Testis (tissue), 3 donors: ENCODE results near the gene SHQ1. TPM values are rescaled to one million over a fixed set of nuclear protein-coding genes. Genes with fewer than 3 reads are reported as not detected.

Source experiments
- DNase-seq: peaks from one replicate; pipeline ENCODE4 v3.0.0-alpha.2; 2019
- H3K27ac ChIP-seq, 2 donors: fragments of 200-600 bp; sonication (generic); one replicate each; pipeline ENCODE4 v1.5.1; 2019
- H3K27me3 ChIP-seq: fragments of 200-600 bp; sonication (generic); one replicate; pipeline ENCODE4 v1.5.1; 2019
- H3K36me3 ChIP-seq: fragments of 200-600 bp; sonication (generic); one replicate; pipeline ENCODE4 v1.5.1; 2017; ENCODE audit warnings: low read depth; ENCODE audit errors: missing control alignments
- H3K4me1 ChIP-seq: fragments of 200-600 bp; sonication (generic); one replicate; pipeline ENCODE4 v1.5.1; 2019
- H3K4me3 ChIP-seq, 2 donors: fragments of 200-600 bp; sonication (generic); one replicate each; pipeline ENCODE4 v1.5.1; 2017 to 2019
- H3K9me3 ChIP-seq: fragments of 200-600 bp; sonication (generic); one replicate; pipeline ENCODE4 v1.5.1; 2017
- CTCF ChIP-seq, 3 experiments: fragments of 450-650 bp in 2 of 3; fragments of 200-600 bp in 1 of 3; sonication (generic) in 1 of 3; IDR thresholded peaks; one replicate each; pipeline ENCODE4 v1.5.1; 2016 to 2019; ENCODE audit warnings: antibody characterized with exemption in 3 of 3, mild to moderate bottlenecking in 2 of 3, moderate library complexity in 1 of 3
- POLR2A ChIP-seq: fragments of 450-650 bp; IDR thresholded peaks from one replicate; pipeline ENCODE4 v1.6.1; 2017; ENCODE audit warnings: antibody characterized with exemption, mild to moderate bottlenecking, moderate library complexity
- WGBS, 2 donors: methylation state at CpG; one replicate each; pipeline ENCODE4 v1.1.5; 2018; 5-methylcytosine and 5-hydroxymethylcytosine counted together
- intact Hi-C: fragments of 100-400 bp; cut with DNase I; formaldehyde crosslinking; loops from one replicate; pipeline ENCODE4 v1.15.1; 2023; ENCODE audit warnings: low total_unique reads
- polyA plus RNA-seq: library from polyadenylated mRNA; stranded (reverse); fragments of 350-450 nt; fragmentation: Illumina TruSeq; extraction: RNeasy Lipid Tissue Mini Kit (QIAGEN cat#74804); gene quantifications from one replicate; pipeline ENCODE4 v1.2.3, GENCODE V29; 2014; ENCODE audit warnings: low read depth, low replicate concordance; ENCODE audit not compliant: insufficient read depth
- total RNA-seq, 2 donors: library from RNA; depleted of rRNA; stranded (reverse); fragments of >200 nt; gene quantifications; one replicate each; pipeline ENCODE4 v1.2.3, GENCODE V29; 2016

The SHQ1 gene
- total and polyA plus RNA-seq, 3 donors from 2014 or later = 20.1 to 26.9 (median 21.2) TPM

GRCh38 chr3:72798552-72799195, 49.6 kb downstream of the SHQ1 start:
- Histone ChIP-seq H3K36me3 (no peaks in the 10 kb centered on the region), H3K27ac (no peak overlapping the region), H3K27me3 (no peaks in the 10 kb centered on the region), H3K9me3 (no peaks in the 10 kb centered on the region), H3K4me3 (no peak overlapping the region), H3K4me1 (no peaks in the 10 kb centered on the region)
- intact Hi-C loops = no loop called here
- TF ChIP-seq POLR2A (no peak), CTCF (IDR thresholded peaks at IDR 0.05) (no peak)
- no peak for DNase-seq
- WGBS, 2 donors = 84 to 90% methylated on average over 3 of the region's 3 CpGs

GRCh38 chr3:72797773-72798543, 50.3 kb downstream of the SHQ1 start:
- peak; percentile 21 for DNase-seq
- Histone ChIP-seq H3K9me3 (no peaks in the 10 kb centered on the region), H3K36me3 (no peaks in the 10 kb centered on the region), H3K4me3 (no peak overlapping the region), H3K27me3 (no peaks in the 10 kb centered on the region), H3K4me1 (no peaks in the 10 kb centered on the region), H3K27ac (no peak overlapping the region)
- TF ChIP-seq POLR2A (no peak), CTCF (IDR thresholded peaks at IDR 0.05) (no peak)
- WGBS, 2 donors = 55 to 58% methylated on average over 12 of the region's 12 CpGs
- intact Hi-C loops = no loop called here

- Histone ChIP-seq H3K27ac (no peak overlapping the region), H3K4me1 (no peaks in the 10 kb centered on the region), H3K9me3 (no peaks in the 10 kb centered on the region), H3K36me3 (no peaks in the 10 kb centered on the region), H3K27me3 (no peaks in the 10 kb centered on the region), H3K4me3 (no peak overlapping the region)
- no peak for DNase-seq
- intact Hi-C loops = no loop called here
- 89 to 94% methylated on average over 3 of the region's 3 CpGs for WGBS, 2 donors
- TF ChIP-seq POLR2A = no peak
- TF ChIP-seq CTCF (IDR thresholded peaks at IDR 0.05) = no peak
These were observed 54.2 kb downstream of the SHQ1 start for GRCh38 chr3:72794079-72794478.

GRCh38 chr3:72791161-72791560, 57.1 kb downstream of the SHQ1 start:
- DNase-seq = no peak
- H3K36me3 ChIP-seq = no peaks in the 10 kb centered on the region
- H3K27ac ChIP-seq = no peak overlapping the region
- H3K27me3 ChIP-seq = no peaks in the 10 kb centered on the region
- WGBS, 2 donors = 92% methylated on average over 1 of the region's 1 CpG
- H3K9me3 ChIP-seq = no peaks in the 10 kb centered on the region
- H3K4me3 ChIP-seq = no peak overlapping the region
- TF ChIP-seq CTCF (IDR thresholded peaks at IDR 0.05) = no peak
- no peak for TF ChIP-seq POLR2A
- intact Hi-C loops = no loop called here
- H3K4me1 ChIP-seq = no peaks in the 10 kb centered on the region
